Common myeloid progenitor, CD34-positive (primary cell): ENCODE measurements around the gene PYY.

Experiments used
- CTCF ChIA-PET: fragments of 350-600 bp; sonication (Branson Sonifier 250); formaldehyde crosslinking; loops from one replicate; lab custom pipeline; 2021; ENCODE audit warnings: antibody characterized with exemption; lab: Charles Lee
- POLR2A ChIA-PET: fragments of 350-600 bp; sonication (Branson Sonifier 250); formaldehyde crosslinking; loops from one replicate; lab custom pipeline; 2021; ENCODE audit warnings: antibody characterized with exemption; lab: Charles Lee
- DNase-seq, 3 donors: peaks; one replicate each; pipeline versions ENCODE4 v3.0.0 to v3.0.0-alpha.2; 2013
- H3K27ac ChIP-seq, 2 experiments: 1 replicate in 1 of 2; 2 replicates in 1 of 2; pipeline ENCODE4 v1.7.0; 2013; ENCODE audit warnings: inconsistent platforms in 2 of 2, low read length in 2 of 2, mild to moderate bottlenecking in 2 of 2, low read depth in 1 of 2, moderate library complexity in 1 of 2; ENCODE audit not compliant: severe bottlenecking in 2 of 2, insufficient read depth in 1 of 2, poor library complexity in 1 of 2
- H3K27me3 ChIP-seq, 5 experiments: replicated peaks in 2 of 5; 1 replicate in 3 of 5; 2 replicates in 2 of 5; pipeline versions ENCODE4 v1.6.1 to v1.7.0; 2013; ENCODE audit warnings: low read length in 4 of 5, mild to moderate bottlenecking in 2 of 5, moderate library complexity in 2 of 5, inconsistent platforms in 1 of 5; ENCODE audit not compliant: insufficient read depth in 5 of 5, control insufficient read depth in 4 of 5
- H3K36me3 ChIP-seq, 4 experiments: 1 replicate in 2 of 4; 2 replicates in 2 of 4; pipeline versions ENCODE4 v1.6.1 to v1.7.0; 2013; ENCODE audit warnings: low read length in 3 of 4, control low read depth in 1 of 4, mild to moderate bottlenecking in 1 of 4; ENCODE audit not compliant: control insufficient read depth in 4 of 4, insufficient read depth in 4 of 4
- H3K4me1 ChIP-seq, 4 experiments: 1 replicate in 3 of 4; 2 replicates in 1 of 4; pipeline versions ENCODE4 v1.6.1 to v1.7.1; 2013; ENCODE audit warnings: low read length in 3 of 4, mild to moderate bottlenecking in 3 of 4, control low read depth in 1 of 4, inconsistent platforms in 1 of 4, moderate library complexity in 1 of 4; ENCODE audit not compliant: control insufficient read depth in 4 of 4, insufficient read depth in 4 of 4; ENCODE audit errors: control extremely low read depth in 1 of 4
- H3K4me3 ChIP-seq, 7 experiments: 1 replicate in 4 of 7; 2 replicates in 3 of 7; pipeline versions ENCODE4 v1.5.1 to v1.7.0; 2013; ENCODE audit warnings: mild to moderate bottlenecking in 7 of 7, low read length in 6 of 7, moderate library complexity in 6 of 7, inconsistent platforms in 2 of 7, low read depth in 2 of 7, control low read depth in 1 of 7; ENCODE audit not compliant: insufficient read depth in 4 of 7, control insufficient read depth in 1 of 7; ENCODE audit errors: extremely low read depth in 1 of 7
- H3K9me3 ChIP-seq, 5 experiments: 1 replicate in 4 of 5; 2 replicates in 1 of 5; pipeline versions ENCODE4 v1.6.1 to v1.7.1; 2013; ENCODE audit warnings: low read length in 4 of 5, mild to moderate bottlenecking in 2 of 5, inconsistent platforms in 1 of 5, low read depth in 1 of 5, moderate library complexity in 1 of 5; ENCODE audit not compliant: control insufficient read depth in 4 of 5, insufficient read depth in 2 of 5; ENCODE audit errors: control extremely low read depth in 1 of 5
- WGBS: methylation state at CpG from one replicate; pipeline ENCODE4 v1.1.5; 2013; ENCODE audit not compliant: insufficient coverage; 5-methylcytosine and 5-hydroxymethylcytosine counted together

The PYY gene

DNA sequence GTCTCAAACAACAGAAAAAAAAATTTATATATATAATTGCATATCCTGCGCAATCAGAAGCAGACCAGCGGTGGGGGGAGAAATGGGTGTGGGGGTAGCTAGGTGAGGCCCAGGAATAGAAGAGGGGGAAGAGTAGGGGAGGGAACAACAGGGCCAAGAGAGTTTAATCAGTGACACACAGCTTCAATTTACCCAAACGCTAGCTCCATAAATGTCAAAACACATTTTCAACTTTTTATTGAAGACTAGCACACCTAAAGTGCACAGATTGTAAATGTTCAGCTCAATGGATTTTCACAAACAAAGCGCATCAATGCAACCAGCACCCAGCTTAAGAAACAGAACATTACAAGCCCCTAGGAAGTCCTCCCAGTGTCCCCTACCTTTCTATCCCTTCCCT, 25.9 kb upstream of the PYY start:
- ChIA-PET POLR2A (no interaction called here), CTCF (interaction anchor here (0.8 to 1.4 kb wide), 6 partner anchors 16 to 380 kb away, joined by 3 to 8 read pairs (median 3); no protein-coding TSS in a partner anchor)
- no peaks in the 10 kb centered on the region for H3K9me3 ChIP-seq
- 100% methylated on average over 1 of the region's 4 CpGs for WGBS
- peaks cover 5 to 36% (median 31%) of the 10 kb centered on the region in 5 experiments for H3K27me3 ChIP-seq
- H3K4me3 ChIP-seq, result no peak overlapping the region
- no peak for DNase-seq
- no peaks in the 10 kb centered on the region for H3K36me3 ChIP-seq
- H3K27ac ChIP-seq, result no peak overlapping the region
- peaks cover 0 to 14% (median 5%) of the 10 kb centered on the region in 4 experiments for H3K4me1 ChIP-seq

DNA sequence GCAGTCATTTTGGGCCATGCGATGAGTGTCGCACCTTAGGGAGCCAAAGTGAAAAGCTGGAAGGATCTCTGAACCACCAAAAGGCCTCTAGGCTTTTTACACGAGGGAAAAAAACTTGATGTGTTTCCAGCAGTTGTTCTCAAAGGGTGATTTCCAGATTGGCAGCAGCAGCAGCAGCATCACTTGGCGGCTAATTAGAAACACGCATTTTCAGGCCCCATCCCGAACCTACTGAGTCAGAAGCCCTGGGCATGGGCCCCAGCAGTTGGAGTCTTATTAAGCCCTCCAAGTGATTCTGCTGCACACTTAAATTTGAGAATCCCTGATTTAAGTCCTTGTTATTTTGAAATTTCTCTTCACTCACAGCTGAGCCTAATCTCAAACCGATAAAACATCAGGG, 25.3 kb upstream of the PYY start:
- no peak for DNase-seq
- Histone ChIP-seq H3K4me3 (no peak overlapping the region), H3K9me3 (no peaks in the 10 kb centered on the region), H3K27me3 (peaks cover 5 to 30% (median 25%) of the 10 kb centered on the region in 5 experiments), H3K4me1 (peaks cover 0 to 9% (median 4%) of the 10 kb centered on the region in 4 experiments), H3K27ac (no peak overlapping the region), H3K36me3 (no peaks in the 10 kb centered on the region)
- ChIA-PET POLR2A (no interaction called here), CTCF (interaction anchor here (0.9 to 1.4 kb wide), 4 partner anchors 17 to 380 kb away, joined by 3 to 8 read pairs (median 4); no protein-coding TSS in a partner anchor)
- WGBS, result 77% methylated on average over 6 of the region's 7 CpGs

GRCh38 chr17:43978078-43978477, 24.3 kb upstream of the PYY start:
- H3K27me3 ChIP-seq, result peaks cover 5 to 22% (median 18%) of the 10 kb centered on the region in 5 experiments
- POLR2A ChIA-PET, result no interaction called here

GRCh38 chr17:43976963-43977837, 23.5 kb upstream of the PYY start:
- CTCF ChIA-PET, result no interaction called here
- Histone ChIP-seq H3K27ac (no peak overlapping the region), H3K36me3 (no peaks in the 10 kb centered on the region), H3K4me1 (no peaks in the 10 kb centered on the region), H3K9me3 (no peaks in the 10 kb centered on the region), H3K4me3 (no peak overlapping the region), H3K27me3 (peaks cover 2 to 14% (median 12%) of the 10 kb centered on the region in 5 experiments)
- POLR2A ChIA-PET, result no interaction called here
- DNase-seq, result no peak
- 88% methylated on average over 6 of the region's 9 CpGs for WGBS

More at GRCh38 chr17:43978078-43978477, 24.3 kb upstream of the PYY start:
- Histone ChIP-seq H3K4me3 (no peak overlapping the region), H3K9me3 (no peaks in the 10 kb centered on the region), H3K36me3 (no peaks in the 10 kb centered on the region), H3K27ac (no peak overlapping the region), H3K4me1 (no peaks in the 10 kb centered on the region)
- no peak for DNase-seq
- 88% methylated on average over 2 of the region's 2 CpGs for WGBS
- CTCF ChIA-PET, result interaction anchor here (0.6 kb wide), 1 partner anchor 290 kb away, joined by 3 read pairs; no protein-coding TSS in a partner anchor

- WGBS, result 100% methylated on average over 2 of the region's 27 CpGs
- H3K27ac ChIP-seq, result no peak overlapping the region
- DNase-seq, result no peak
- H3K4me1 ChIP-seq, result no peaks in the 10 kb centered on the region
- ChIA-PET POLR2A (no interaction called here), CTCF (interaction anchor here (2.0 kb wide), 1 partner anchor 32 kb away, joined by 5 read pairs; no protein-coding TSS in a partner anchor)
- peaks cover 0 to 8% (median 7%) of the 10 kb centered on the region in 5 experiments for H3K27me3 ChIP-seq
- no peaks in the 10 kb centered on the region for H3K36me3 ChIP-seq
- H3K9me3 ChIP-seq, result no peaks in the 10 kb centered on the region
- no peak overlapping the region for H3K4me3 ChIP-seq
Measured at GRCh38 chr17:43975898-43976297, 22.2 kb upstream of the PYY start.

GRCh38 chr17:43974382-43975266, 20.9 kb upstream of the PYY start:
- Histone ChIP-seq H3K27ac (no peak overlapping the region), H3K27me3 (peaks cover 0 to 8% (median 7%) of the 10 kb centered on the region in 5 experiments), H3K36me3 (no peaks in the 10 kb centered on the region), H3K4me1 (no peaks in the 10 kb centered on the region), H3K4me3 (no peak overlapping the region), H3K9me3 (no peaks in the 10 kb centered on the region)
- no peak for DNase-seq
- CTCF ChIA-PET, result interaction anchor here (1.4 to 2.0 kb wide), 3 partner anchors 9 to 31 kb away, joined by 3 to 5 read pairs (median 5); no protein-coding TSS in a partner anchor
- WGBS, result 87% methylated on average over 6 of the region's 14 CpGs
- POLR2A ChIA-PET, result no interaction called here
